GM23338 (cell line): ENCODE measurements around the gene CCNY. TPM values are rescaled to one million over a fixed set of nuclear protein-coding genes. Genes with fewer than 3 reads are reported as not detected.
A peak's percentile ranks its signal among the peaks of the same experiment; 100 is the strongest.

Experiments
- ATAC-seq: fragments of 200-7000 bp; cut with Tn5 transposase; 3 replicates; pipeline ENCODE4 v1.9.1; 2020
- DNase-seq: peaks from one replicate; pipeline ENCODE4 v3.0.0-alpha.2; 2015; ENCODE audit warnings: low spot score
- H2AFZ ChIP-seq: fragments of 200-600 bp; sonication (generic); 2 replicates; pipeline ENCODE4 v1.8.0; 2016; ENCODE audit warnings: antibody characterized with exemption, mild to moderate bottlenecking, moderate library complexity
- H3F3A ChIP-seq: fragments of 200-600 bp; sonication (generic); replicated peaks from 2 replicates; pipeline ENCODE4 v1.8.0; 2017; ENCODE audit warnings: antibody characterized with exemption, mixed run types, low read depth
- H3K27ac ChIP-seq: fragments of 200-600 bp; sonication (generic); 2 replicates; pipeline ENCODE4 v1.6.1; 2016; ENCODE audit warnings: low read depth
- H3K27me3 ChIP-seq: fragments of 200-600 bp; sonication (generic); 2 replicates; pipeline ENCODE4 v1.8.0; 2016; ENCODE audit warnings: mild to moderate bottlenecking, mixed run types, moderate library complexity; ENCODE audit not compliant: insufficient read depth
- H3K36me3 ChIP-seq: fragments of 200-600 bp; sonication (generic); 2 replicates; pipeline ENCODE4 v1.8.0; 2016; ENCODE audit warnings: mild to moderate bottlenecking; ENCODE audit not compliant: insufficient read depth
- H3K4me1 ChIP-seq: fragments of 200-600 bp; sonication (generic); 2 replicates; pipeline ENCODE4 v1.8.0; 2016; ENCODE audit warnings: mild to moderate bottlenecking, moderate library complexity; ENCODE audit not compliant: insufficient read depth
- H3K4me2 ChIP-seq: fragments of 200-600 bp; sonication (generic); 2 replicates; pipeline ENCODE4 v1.7.1; 2017; ENCODE audit warnings: mixed run types
- H3K4me3 ChIP-seq: fragments of 200-600 bp; sonication (generic); 2 replicates; pipeline ENCODE4 v1.6.1; 2016; ENCODE audit warnings: mixed run types
- H3K79me2 ChIP-seq: fragments of 200-600 bp; sonication (generic); replicated peaks from 2 replicates; pipeline ENCODE4 v1.8.0; 2017; ENCODE audit warnings: mild to moderate bottlenecking; ENCODE audit not compliant: insufficient read depth
- H3K9me2 ChIP-seq: fragments of 200-600 bp; sonication (generic); 2 replicates; pipeline ENCODE4 v1.8.0; 2017; ENCODE audit not compliant: insufficient read depth
- H4K20me1 ChIP-seq: fragments of 200-600 bp; sonication (generic); replicated peaks from 2 replicates; pipeline ENCODE4 v1.8.0; 2017; ENCODE audit warnings: mild to moderate bottlenecking; ENCODE audit not compliant: insufficient read depth
- H3K27ac Mint-ChIP-seq: 2 replicates; pipeline ENCODE4 v1.8.0; 2020; ENCODE audit warnings: inconsistent platforms, mild to moderate bottlenecking, moderate library complexity, mixed read lengths
- H3K27me3 Mint-ChIP-seq: 3 replicates; pipeline ENCODE4 v1.8.0; 2022; ENCODE audit warnings: low read depth, mild to moderate bottlenecking, moderate library complexity, mixed read lengths, inconsistent platforms; ENCODE audit not compliant: insufficient read depth, poor library complexity
- H3K36me3 Mint-ChIP-seq: 3 replicates; pipeline ENCODE4 v1.8.0; 2021; ENCODE audit warnings: low read depth, mild to moderate bottlenecking, inconsistent platforms, moderate library complexity, mixed read lengths
- H3K4me1 Mint-ChIP-seq: 3 replicates; pipeline ENCODE4 v1.8.0; 2020; ENCODE audit warnings: mild to moderate bottlenecking, inconsistent platforms, mixed read lengths
- H3K4me3 Mint-ChIP-seq: 3 replicates; pipeline ENCODE4 v1.8.0; 2021; ENCODE audit warnings: moderate library complexity, mild to moderate bottlenecking, inconsistent platforms, mixed read lengths
- H3K9me3 Mint-ChIP-seq: 3 replicates; pipeline ENCODE4 v1.8.0; 2020; ENCODE audit warnings: moderate library complexity, mild to moderate bottlenecking, inconsistent platforms, mixed read lengths
- CREB1 ChIP-seq: fragments of 250-450 bp; sonication (Bioruptor Pico); IDR thresholded peaks from 2 replicates; pipeline ENCODE4 v1.5.0; 2020; ENCODE audit warnings: low read depth, mild to moderate bottlenecking, moderate library complexity
- EZH2 ChIP-seq: fragments of 200-600 bp; sonication (generic); IDR thresholded peaks from one replicate; pipeline ENCODE4 v1.8.0; 2017; ENCODE audit warnings: antibody characterized with exemption, mild to moderate bottlenecking, low read depth; ENCODE audit not compliant: unreplicated experiment
- EZH2phosphoT487 ChIP-seq: fragments of 200-600 bp; sonication (generic); IDR thresholded peaks from one replicate; pipeline ENCODE4 v1.8.1; 2018; ENCODE audit warnings: antibody characterized with exemption; ENCODE audit not compliant: unreplicated experiment
- JUNB ChIP-seq: IDR thresholded peaks from one replicate; pipeline ENCODE4 v1.6.1; 2016; ENCODE audit warnings: antibody characterized with exemption; ENCODE audit not compliant: unreplicated experiment
- NANOG ChIP-seq: IDR thresholded peaks from 2 replicates; pipeline ENCODE4 v1.6.1; 2016; ENCODE audit warnings: antibody characterized with exemption, borderline replicate concordance
- POLR2AphosphoS5 ChIP-seq: IDR thresholded peaks from 2 replicates; pipeline ENCODE4 v1.6.1; 2016; ENCODE audit warnings: antibody characterized with exemption, low read depth
- STAT1 ChIP-seq: IDR thresholded peaks from one replicate; pipeline ENCODE4 v1.6.1; 2016; ENCODE audit warnings: antibody characterized with exemption; ENCODE audit not compliant: unreplicated experiment
- ZNF114 ChIP-seq: fragments of 250-450 bp; sonication (Bioruptor Pico); IDR thresholded peaks from 2 replicates; pipeline ENCODE4 v1.5.0; 2020; ENCODE audit warnings: mild to moderate bottlenecking, moderate library complexity
- ZNF331 ChIP-seq: fragments of 250-450 bp; sonication (Bioruptor Pico); IDR thresholded peaks from 2 replicates; pipeline ENCODE4 v1.5.0; 2020; ENCODE audit warnings: low read depth, mild to moderate bottlenecking, moderate library complexity
- polyA plus RNA-seq: library from polyadenylated mRNA; unstranded; fragments of >200 nt; fragmentation: Nextera tagmentation; extraction: Ambion mirVana; gene quantifications from 2 replicates; pipeline ENCODE4 v1.2.1, GENCODE V29; 2016
- total RNA-seq: library from RNA; depleted of rRNA; stranded (reverse); fragments of >200 nt; shearing (Covaris generic); gene quantifications from 2 replicates; pipeline ENCODE4 v1.2.3, GENCODE V29; 2014
- TF ChIP-seq, protein P1 (sequence below), 2 experiments: fragments of 200-600 bp in 1 of 2; sonication (generic) in 1 of 2; conservative IDR thresholded peaks; 2 replicates each; pipeline versions ENCODE4 v1.5.1 to v1.6.1; 2016 to 2017; ENCODE audit warnings: antibody characterized with exemption in 2 of 2, low read depth in 2 of 2, mild to moderate bottlenecking in 2 of 2, moderate library complexity in 1 of 2
- TF ChIP-seq, protein P2 (sequence below): fragments of 250-450 bp; sonication (Bioruptor Pico); IDR thresholded peaks from 2 replicates; pipeline ENCODE4 v1.5.0; 2020; ENCODE audit warnings: mild to moderate bottlenecking, moderate library complexity
- TF ChIP-seq, protein P3 (sequence below): IDR thresholded peaks from 2 replicates; pipeline ENCODE4 v1.6.1; 2016; ENCODE audit warnings: antibody characterized with exemption

CCNY gene
- total and polyA plus RNA-seq, 2 experiments from 2014 or later, result 14.2 to 29.0 TPM

DNA sequence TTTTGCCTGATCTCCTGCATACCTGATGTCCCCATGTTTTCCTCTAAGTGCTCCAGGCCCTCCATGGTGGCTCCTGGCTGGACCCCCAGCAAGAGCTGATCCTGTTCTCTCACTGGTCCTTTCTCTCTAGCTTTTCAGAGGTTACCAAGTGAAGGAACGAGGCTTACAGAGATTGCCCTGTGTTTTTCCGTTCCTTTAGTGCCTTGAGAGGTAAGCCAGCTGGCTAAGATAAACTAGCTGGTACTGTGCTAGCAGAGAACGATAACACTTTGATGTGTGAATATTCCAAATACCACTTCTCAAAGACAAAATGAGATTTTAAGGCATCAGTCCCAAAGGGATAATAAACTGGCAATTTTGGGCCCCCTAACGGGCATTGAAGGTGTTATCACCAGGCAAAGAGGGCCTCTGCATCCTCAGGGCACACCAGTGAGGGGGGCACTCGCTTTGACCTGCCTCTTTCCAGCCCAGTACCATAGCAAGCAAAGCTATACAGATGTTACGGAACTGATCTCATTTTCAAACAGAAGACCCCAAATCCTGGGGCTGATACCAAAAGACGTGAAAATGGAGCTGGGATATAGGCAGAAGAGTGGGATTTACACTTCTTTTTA is 8.4 kb upstream of the CCNY start:
- H2AFZ ChIP-seq, result no peak overlapping the region
- peak; percentile 25 for DNase-seq
- no peaks in the 10 kb centered on the region for H3K27me3 ChIP-seq
- Mint-ChIP-seq H3K36me3 (peaks cover 12% of the 10 kb centered on the region), H3K4me3 (no peak overlapping the region), H3K27ac (no peak overlapping the region), H3K9me3 (no peaks in the 10 kb centered on the region), H3K27me3 (peaks cover 2% of the 10 kb centered on the region), H3K4me1 (peaks cover 20% of the 10 kb centered on the region)
- no peaks in the 10 kb centered on the region for H3K4me1 ChIP-seq
- no peak overlapping the region for H3K4me3 ChIP-seq
- no peaks in the 10 kb centered on the region; the same call in 1 of the 2 replicates for H4K20me1 ChIP-seq
- peak; percentile 47 for ATAC-seq
- TF ChIP-seq, protein P1, sequence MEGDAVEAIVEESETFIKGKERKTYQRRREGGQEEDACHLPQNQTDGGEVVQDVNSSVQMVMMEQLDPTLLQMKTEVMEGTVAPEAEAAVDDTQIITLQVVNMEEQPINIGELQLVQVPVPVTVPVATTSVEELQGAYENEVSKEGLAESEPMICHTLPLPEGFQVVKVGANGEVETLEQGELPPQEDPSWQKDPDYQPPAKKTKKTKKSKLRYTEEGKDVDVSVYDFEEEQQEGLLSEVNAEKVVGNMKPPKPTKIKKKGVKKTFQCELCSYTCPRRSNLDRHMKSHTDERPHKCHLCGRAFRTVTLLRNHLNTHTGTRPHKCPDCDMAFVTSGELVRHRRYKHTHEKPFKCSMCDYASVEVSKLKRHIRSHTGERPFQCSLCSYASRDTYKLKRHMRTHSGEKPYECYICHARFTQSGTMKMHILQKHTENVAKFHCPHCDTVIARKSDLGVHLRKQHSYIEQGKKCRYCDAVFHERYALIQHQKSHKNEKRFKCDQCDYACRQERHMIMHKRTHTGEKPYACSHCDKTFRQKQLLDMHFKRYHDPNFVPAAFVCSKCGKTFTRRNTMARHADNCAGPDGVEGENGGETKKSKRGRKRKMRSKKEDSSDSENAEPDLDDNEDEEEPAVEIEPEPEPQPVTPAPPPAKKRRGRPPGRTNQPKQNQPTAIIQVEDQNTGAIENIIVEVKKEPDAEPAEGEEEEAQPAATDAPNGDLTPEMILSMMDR (conservative IDR thresholded peaks at IDR 0.05; ENCODE audit: low read depth in 2 of 2), result peak; percentile 16 to 29; a peak in 2 of 4 replicates
- TF ChIP-seq ZNF114 (CRISPR knock-in tag), result no peak
- H3K36me3 ChIP-seq, result no peaks in the 10 kb centered on the region
- no peak overlapping the region for H3K4me2 ChIP-seq
- no peaks in the 10 kb centered on the region for H3F3A ChIP-seq
- no peaks in the 10 kb centered on the region for H3K9me2 ChIP-seq
- H3K79me2 ChIP-seq, result peaks cover 5% of the 10 kb centered on the region; the same call in 1 of the 2 replicates
- no peak overlapping the region for H3K27ac ChIP-seq

DNA sequence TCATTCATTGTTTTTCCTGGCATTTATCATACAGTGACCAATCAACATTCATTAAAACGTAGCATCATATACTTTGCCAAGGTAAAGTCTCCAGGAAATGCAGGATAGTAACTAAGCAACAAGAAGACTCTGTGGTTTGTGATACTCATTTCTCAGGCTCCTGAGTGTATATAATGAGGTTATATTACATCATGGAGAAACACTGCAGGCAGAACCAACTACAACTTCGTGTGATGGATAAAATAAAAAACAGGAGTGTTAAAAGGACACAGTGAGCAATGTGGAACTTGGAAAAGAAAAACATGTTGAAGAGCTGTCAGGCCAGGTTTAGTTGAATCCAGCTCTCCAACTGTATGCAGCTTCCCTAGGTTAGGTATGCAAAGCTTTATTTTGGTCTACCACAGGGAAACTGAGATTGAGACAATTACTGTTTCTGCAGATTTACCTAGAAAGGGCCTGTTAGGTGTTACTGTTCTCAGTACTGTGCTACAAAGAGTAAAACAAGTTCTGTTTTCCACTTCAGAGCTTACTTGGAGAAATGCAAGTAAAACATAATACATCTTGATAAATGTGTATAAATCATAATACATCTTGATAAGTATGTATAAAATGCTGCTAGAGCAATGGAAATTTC is 7.8 kb upstream of the CCNY start:
- no peak overlapping the region; the same call in 1 of the 2 replicates for H3K27ac Mint-ChIP-seq
- Histone ChIP-seq H3K4me1 (no peaks in the 10 kb centered on the region), H3K4me2 (no peak overlapping the region), H3K27me3 (no peaks in the 10 kb centered on the region), H3K27ac (peak overlapping the region; percentile 15; the same call in 1 of the 2 replicates), H4K20me1 (no peaks in the 10 kb centered on the region; the same call in 1 of the 2 replicates), H3K79me2 (peaks cover 5% of the 10 kb centered on the region), H2AFZ (no peak overlapping the region), H3F3A (no peaks in the 10 kb centered on the region), H3K9me2 (no peaks in the 10 kb centered on the region), H3K4me3 (no peak overlapping the region), H3K36me3 (no peaks in the 10 kb centered on the region)
- peaks cover 12% of the 10 kb centered on the region for H3K36me3 Mint-ChIP-seq
- peaks cover under 1% of the 10 kb centered on the region; the same call in 1 of the 3 replicates for H3K9me3 Mint-ChIP-seq
- ATAC-seq (no peak), DNase-seq (no peak)
- peaks cover 4% of the 10 kb centered on the region for H3K27me3 Mint-ChIP-seq
- no peak overlapping the region for H3K4me3 Mint-ChIP-seq
- H3K4me1 Mint-ChIP-seq, result peaks cover 20% of the 10 kb centered on the region
- TF ChIP-seq CREB1 (CRISPR knock-in tag) (no peak), NANOG (no peak), JUNB (no peak), POLR2AphosphoS5 (no peak), ZNF331 (CRISPR knock-in tag) (no peak), EZH2phosphoT487 (no peak), STAT1 (no peak), EZH2 (no peak)
- TF ChIP-seq, protein P2, sequence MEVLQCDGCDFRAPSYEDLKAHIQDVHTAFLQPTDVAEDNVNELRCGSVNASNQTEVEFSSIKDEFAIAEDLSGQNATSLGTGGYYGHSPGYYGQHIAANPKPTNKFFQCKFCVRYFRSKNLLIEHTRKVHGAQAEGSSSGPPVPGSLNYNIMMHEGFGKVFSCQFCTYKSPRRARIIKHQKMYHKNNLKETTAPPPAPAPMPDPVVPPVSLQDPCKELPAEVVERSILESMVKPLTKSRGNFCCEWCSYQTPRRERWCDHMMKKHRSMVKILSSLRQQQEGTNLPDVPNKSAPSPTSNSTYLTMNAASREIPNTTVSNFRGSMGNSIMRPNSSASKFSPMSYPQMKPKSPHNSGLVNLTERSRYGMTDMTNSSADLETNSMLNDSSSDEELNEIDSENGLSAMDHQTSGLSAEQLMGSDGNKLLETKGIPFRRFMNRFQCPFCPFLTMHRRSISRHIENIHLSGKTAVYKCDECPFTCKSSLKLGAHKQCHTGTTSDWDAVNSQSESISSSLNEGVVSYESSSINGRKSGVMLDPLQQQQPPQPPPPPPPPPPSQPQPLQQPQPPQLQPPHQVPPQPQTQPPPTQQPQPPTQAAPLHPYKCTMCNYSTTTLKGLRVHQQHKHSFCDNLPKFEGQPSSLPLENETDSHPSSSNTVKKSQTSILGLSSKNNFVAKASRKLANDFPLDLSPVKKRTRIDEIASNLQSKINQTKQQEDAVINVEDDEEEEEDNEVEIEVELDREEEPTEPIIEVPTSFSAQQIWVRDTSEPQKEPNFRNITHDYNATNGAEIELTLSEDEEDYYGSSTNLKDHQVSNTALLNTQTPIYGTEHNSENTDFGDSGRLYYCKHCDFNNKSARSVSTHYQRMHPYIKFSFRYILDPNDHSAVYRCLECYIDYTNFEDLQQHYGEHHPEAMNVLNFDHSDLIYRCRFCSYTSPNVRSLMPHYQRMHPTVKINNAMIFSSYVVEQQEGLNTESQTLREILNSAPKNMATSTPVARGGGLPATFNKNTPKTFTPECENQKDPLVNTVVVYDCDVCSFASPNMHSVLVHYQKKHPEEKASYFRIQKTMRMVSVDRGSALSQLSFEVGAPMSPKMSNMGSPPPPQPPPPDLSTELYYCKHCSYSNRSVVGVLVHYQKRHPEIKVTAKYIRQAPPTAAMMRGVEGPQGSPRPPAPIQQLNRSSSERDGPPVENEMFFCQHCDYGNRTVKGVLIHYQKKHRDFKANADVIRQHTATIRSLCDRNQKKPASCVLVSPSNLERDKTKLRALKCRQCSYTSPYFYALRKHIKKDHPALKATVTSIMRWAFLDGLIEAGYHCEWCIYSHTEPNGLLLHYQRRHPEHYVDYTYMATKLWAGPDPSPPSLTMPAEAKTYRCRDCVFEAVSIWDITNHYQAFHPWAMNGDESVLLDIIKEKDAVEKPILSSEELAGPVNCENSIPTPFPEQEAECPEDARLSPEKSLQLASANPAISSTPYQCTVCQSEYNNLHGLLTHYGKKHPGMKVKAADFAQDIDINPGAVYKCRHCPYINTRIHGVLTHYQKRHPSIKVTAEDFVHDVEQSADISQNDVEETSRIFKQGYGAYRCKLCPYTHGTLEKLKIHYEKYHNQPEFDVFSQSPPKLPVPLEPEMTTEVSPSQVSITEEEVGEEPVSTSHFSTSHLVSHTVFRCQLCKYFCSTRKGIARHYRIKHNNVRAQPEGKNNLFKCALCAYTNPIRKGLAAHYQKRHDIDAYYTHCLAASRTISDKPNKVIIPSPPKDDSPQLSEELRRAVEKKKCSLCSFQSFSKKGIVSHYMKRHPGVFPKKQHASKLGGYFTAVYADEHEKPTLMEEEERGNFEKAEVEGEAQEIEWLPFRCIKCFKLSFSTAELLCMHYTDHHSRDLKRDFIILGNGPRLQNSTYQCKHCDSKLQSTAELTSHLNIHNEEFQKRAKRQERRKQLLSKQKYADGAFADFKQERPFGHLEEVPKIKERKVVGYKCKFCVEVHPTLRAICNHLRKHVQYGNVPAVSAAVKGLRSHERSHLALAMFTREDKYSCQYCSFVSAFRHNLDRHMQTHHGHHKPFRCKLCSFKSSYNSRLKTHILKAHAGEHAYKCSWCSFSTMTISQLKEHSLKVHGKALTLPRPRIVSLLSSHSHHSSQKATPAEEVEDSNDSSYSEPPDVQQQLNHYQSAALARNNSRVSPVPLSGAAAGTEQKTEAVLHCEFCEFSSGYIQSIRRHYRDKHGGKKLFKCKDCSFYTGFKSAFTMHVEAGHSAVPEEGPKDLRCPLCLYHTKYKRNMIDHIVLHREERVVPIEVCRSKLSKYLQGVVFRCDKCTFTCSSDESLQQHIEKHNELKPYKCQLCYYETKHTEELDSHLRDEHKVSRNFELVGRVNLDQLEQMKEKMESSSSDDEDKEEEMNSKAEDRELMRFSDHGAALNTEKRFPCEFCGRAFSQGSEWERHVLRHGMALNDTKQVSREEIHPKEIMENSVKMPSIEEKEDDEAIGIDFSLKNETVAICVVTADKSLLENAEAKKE, result no peak
- TF ChIP-seq, protein P3, sequence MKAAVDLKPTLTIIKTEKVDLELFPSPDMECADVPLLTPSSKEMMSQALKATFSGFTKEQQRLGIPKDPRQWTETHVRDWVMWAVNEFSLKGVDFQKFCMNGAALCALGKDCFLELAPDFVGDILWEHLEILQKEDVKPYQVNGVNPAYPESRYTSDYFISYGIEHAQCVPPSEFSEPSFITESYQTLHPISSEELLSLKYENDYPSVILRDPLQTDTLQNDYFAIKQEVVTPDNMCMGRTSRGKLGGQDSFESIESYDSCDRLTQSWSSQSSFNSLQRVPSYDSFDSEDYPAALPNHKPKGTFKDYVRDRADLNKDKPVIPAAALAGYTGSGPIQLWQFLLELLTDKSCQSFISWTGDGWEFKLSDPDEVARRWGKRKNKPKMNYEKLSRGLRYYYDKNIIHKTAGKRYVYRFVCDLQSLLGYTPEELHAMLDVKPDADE, result no peak
